Medulla oblongata (tissue), 1 donor: ENCODE measurements around the gene CBX4.
"Not testable (repeated sequence)": the region's sequence is repeated elsewhere in the genome, so short reads cannot be mapped to it uniquely, and the experiment has no call there.

Experiments used
- DNase-seq: peaks from one replicate; pipeline ENCODE4 v3.0.0-alpha.2; 2015; ENCODE audit errors: extremely low spot score

The CBX4 gene

DNA sequence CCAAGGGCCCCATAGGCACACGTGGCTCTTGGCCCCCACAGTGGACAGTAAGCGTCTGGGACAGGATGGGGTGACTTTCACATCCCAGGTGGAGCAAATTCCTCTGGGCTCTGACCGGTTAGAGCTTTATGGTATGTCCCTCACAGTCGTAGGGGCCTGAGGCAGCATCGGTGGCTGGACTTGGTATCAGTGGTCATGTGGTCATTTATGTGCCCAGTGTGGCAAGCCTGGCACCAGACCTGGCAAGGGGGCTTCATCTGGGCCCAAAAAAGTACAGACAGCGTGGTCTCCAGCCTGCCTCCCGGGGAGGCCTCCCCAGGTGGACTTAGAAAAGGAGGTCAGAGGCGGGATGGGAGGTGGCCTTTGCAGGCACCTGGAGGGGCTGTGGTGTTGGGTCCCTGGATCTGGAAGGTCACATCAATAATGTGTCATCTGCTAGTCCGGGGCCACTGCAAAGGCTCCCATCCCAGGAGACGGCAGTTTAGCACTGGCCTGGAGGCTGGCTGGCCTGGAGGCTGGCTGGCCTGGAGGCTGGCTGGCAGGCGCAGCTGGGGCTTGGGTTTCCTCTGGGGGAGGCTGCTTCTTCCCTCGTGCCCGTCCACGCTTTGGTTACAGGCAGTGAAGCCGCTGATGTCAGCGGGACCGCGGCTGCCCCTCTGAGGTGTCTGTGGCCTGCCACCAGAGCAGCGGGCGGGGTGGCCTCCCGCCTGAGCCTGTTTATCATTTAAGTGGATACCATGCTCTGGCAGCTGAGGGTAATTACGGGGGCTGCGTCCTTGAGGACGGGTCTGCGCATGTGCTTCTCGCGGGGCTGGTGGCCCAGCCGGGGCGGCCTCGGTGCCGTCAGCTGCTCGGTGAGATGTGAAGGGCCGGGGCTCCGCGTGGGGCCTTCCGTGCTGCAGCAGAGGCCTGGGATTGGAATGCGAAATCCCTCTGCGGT, 20.7 kb upstream of the CBX4 start:
- no peak for DNase-seq

DNA sequence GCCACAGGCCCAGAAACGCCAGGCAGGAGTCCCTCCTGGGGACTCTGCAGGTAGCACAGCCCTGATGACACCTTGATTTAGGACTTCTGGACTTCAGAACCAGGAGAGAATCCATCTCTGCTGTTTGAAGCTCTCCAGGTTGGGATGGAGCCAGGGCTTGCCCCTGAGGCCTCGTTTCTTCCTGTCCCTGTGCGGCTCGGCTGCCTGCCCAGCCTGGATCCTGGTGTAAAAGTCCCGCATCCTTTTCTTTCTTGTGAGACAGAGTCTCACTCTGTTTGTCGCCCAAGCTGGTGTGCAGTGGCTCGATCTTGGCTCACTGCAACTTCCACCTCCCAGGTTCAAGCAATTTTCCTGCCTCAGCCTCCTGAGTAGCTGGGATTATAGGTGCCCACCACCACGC, 17.9 kb upstream of the CBX4 start:
- DNase-seq, result no peak

DNA sequence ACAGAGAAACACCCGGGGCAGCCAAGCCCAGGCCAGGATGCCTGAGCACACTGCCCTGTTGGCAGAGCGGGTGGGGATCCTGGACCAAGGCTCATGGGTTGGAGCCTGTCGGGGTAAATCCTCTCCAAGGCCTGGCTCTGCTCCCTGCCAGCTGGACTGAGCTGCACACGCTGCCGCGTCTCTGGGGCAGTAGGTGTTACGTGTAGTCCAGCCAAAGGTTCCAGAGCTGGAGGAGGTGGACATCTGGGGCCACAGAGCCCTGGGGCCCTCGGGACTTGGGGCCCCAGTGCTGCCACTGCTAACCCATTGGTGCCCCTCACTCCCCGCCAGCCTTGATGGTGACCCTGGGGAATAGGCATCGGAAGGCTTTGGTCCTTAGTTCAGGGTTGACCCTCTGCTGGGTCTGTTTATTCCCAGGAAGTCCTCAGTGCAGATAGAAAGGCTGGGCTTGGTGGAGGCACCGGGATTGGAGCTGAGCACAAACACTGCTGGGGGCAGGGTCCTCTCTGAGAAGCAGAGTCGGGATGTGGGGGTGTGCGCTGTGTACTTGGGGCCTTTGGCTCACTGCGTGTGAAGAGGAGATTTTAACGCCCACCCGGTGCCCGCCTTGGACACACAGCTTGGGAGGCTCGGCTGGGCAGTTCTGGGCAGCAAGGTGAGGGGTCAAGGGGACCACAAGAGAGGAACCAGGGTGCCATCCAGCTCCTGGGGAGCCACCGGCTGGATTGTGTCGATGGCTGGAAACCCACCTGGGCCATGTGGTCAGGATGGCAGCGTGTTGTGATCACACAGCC, 16.3 kb upstream of the CBX4 start:
- DNase-seq, result no peak

DNA sequence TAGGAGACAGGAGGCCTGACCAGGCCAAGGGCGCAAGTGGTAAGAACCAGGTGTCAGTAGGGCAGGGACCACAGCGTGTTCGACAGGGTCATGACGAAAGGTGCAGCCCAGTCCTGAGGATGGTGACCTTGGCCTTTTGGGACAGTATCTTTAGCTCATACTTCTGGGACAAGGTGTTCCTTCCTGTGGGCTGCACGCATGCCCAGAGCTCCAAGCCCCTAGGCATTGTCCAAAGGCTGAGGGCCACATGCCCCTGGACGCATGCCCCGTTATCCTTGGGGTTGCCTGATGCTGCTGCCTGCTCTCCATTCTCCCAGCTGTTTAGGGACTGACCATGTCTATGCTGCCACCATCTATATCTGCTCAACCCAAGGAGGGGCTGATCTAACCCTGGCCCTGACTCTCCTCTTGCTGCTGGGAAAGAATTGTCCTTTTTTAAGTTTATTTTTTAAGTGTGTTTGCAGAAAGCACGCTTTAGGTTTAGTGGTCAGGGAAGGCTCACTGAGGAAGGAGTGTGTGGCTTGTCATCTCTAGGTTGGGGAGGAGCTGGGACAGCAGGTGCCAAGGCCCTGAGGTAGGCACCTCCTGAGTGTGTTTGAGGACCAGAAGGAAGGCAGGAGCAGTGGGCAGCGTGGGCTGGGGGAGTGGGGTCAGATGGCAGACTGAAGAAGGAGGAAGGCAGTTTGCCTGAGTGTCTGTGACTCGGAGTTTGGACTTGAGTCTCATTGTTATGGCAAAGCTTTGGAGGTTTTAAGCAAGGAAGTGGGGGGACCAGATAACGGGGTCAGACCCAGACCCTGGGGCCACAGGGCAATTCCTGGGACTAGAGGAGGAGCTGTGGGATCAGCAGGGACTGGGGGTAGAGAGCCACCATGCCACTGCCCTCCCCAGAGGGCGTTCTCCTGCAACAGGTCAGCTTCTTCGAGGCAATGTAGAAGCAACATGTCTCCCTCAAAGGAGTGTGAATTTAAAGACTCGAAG, 15.1 kb upstream of the CBX4 start:
- DNase-seq, result no peak

DNA sequence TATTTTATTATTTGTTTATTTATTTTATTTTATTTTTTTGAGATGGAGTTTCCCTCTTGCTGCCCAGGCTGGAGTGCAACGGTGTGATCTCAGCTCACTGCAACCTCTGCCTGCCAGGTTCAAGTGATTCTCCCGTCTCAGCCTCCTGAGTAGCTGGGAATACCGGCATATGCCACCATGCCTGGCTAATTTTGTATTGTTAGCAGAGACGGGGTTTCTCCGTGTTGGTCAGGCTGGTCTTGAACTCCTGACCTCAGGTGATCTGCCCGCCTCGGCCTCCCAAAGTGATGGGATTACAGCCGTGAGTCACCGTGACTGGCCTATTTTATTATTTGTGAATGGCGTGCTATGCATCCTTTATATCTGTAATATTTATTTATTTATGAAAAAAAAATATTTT, 13.9 kb upstream of the CBX4 start:
- DNase-seq, result not testable (repeated sequence)

DNA sequence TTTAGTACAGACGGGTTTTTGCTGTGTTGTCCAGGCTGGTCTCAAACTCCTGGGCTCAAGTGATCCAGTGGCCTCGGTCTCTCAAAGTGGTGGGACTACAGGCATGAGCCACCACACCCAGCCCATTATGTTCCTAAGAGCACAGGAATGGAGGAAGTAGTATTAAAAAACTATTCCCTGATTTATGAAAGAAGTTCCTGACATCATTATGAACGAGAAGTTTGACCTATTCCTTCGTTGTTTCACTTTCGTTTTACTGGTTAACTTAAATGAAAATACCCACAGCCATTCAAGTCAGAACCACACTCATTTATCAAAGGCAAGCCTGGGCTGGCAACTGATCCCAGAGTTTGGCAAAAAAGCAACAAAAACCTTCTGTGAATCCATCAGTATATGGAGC, 13.5 kb upstream of the CBX4 start:
- DNase-seq, result no peak

DNA sequence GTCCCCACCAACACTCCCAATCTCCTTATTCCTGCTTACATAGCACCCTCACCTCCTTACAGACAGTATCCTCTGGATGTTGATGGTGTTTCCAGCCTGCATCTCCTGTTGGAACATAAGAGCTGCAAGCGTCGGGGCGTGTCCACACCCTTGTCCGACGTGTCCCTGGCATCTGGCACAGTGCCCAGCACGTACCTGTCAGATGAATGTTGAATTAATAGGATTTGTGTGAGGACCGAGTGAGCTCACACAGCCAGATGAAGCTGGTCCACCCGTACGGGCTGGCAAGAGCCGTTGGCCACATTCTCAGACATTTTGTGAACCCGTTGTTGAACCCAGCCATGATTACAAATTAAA, 12.2 kb upstream of the CBX4 start:
- no peak for DNase-seq

DNA sequence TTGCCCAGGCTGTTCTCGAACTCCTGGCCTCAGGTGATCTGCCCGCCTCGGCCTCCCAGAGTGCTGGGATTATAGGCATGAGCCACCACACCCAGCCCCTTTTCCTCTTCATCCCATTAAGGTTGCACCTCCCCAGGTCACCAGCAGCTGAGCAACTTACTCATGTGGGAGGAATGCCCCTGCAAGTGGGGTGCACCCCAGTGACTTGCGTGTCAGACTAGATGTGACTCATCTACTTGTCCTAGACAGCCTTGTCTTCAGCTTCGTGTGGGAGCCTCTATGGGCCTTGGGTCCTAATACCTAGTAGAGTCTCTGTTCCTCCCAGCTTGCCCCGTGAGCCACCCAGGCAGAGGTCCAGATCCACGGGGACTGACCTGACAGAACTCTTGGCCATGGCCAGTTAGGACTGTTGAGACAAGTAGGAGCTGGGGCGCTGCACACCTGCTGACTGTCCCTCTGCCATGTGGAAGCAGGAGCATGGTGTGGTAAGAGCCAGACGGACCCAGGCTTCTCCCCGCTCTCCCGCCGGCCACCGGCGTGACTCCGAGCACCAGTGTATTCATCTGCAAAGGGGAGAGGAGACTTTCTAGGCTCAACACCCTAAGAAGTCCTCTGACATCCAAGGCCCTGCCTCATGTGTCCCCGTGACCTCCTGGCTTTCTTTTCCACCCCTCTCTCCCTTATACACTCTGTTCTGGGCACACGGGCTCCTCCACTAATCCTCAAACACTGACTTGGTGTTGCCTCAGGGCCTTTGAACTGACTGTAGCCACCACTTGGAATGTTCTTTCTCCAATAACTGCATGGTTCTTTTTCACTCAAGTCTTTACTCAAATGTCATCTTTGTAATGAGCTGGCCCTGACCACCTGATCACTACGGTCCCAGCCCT, 11.6 kb upstream of the CBX4 start:
- no peak for DNase-seq

DNA sequence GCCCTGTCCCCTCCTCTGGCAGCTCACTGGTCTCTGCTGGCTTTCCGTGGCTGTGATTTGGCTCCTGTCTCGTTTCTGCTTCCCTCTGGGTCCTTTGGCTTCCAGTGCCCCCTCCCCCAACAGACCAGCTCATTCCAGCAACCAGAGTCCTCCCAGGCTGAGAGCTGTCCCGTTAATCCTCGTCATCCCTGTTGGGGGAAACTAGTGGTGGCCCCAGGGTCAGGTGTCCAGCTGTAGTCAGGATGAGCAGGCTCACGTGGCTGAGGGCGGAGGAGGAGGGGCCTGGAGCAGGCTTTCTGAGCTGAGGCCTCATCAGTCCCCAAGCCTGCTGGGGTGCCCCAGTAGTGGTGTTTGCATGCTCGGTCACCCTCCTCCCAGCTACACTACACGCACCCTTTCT, 10.7 kb upstream of the CBX4 start:
- DNase-seq, result no peak

DNA sequence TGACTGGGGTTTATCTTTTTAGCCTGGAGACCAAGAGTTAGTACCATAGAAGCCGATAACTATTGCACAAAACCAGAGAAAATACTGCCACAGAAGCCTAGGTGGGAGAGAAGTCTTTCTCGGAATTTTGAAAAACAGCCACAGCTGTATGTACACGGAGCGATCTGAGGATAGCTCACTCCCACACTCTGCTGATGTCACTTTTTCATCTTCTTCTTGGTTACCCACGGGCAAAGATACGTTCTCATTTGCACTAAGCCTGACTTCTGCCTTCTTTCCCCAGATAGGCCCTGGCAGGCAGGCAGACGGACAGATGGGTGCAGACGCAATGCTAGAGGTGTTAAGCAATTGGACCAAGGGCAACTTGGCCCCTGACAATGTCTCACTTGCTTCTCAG, 9.1 kb upstream of the CBX4 start:
- no peak for DNase-seq

DNA sequence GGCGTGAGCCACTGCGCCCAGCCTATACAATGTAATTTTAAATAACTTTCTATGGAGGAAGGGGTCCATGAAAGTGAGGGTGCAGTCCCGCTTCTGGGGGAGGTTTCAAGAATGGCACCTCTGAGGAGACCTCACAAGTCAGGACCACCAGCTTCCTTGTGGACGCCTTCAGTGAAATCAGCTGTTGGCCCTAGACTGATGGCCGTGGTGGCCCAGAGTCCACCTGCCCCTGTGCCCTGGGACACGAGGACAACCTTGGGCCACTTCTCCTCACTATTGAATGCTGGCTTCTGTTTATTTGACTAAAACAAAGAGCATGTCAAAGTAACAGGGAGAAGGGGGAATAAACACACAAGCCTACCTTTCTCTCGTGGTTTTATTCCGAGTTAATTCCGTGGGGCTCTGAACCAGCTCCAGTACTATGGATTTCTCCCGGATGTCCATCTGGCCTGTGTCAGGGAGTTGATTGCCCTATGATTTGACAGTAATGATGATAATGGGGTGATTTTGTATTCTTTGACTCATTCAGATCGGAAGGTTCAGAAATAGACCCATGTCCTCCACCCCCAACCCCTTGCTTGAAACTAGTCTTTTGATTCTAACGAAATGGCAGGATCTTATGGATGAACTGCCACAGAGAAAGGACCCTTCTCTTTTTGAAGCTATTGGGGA, 8.6 kb upstream of the CBX4 start:
- no peak for DNase-seq

DNA sequence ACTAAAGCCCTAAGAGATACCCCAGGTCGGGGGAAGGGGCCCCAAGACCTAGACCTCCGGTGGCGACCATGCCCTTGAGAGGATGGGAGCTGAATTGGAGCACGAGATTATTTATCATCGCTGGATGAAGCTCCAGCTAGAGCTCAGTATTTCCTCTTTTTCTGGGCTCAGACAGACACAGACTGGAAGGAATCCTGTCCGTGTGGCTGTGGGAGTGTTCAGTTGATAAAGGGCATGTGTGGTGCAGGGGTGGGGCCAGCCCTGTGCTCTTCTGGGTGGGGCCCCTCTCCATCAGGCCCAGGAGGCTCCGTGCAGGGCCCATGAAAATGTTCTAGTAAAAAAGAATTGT, 6.3 kb upstream of the CBX4 start:
- DNase-seq, result peak; percentile 64

DNA sequence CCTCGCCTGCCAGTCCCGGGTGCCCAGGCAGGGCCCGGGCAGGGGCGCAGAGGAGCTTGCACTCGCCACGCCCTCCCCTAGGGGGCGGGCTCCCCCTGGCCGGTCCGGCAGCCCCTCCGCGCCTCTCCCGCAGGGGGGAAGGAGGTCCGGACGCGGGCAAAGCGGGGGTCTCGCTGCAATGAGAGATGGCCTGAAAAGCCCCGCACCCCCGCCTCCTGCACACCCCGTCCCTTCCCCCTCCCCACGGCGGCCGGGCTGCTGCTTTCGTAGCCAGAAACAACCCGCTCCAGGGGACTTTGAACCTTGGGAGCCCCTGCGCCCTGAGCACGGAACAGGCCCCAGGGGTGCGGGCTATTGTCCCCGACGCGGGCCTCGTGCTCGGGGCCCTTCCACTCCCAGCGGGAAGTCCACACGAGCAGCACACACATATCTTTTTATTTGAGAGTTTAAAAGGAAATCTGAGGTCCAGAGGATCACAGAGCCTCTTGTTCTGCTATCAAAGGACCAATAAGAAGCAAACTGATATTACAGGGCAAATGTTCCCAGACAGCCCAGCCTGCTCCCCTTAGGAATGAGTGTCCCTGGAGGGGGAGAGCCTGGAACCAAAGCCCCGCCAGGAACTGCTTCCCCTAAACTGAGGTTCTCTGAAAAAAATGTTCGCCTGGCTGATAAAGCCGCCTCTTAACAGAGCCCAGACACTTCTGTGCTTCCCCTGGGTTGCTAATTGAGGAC, 5.8 kb upstream of the CBX4 start:
- DNase-seq, result peak; percentile 62

DNA sequence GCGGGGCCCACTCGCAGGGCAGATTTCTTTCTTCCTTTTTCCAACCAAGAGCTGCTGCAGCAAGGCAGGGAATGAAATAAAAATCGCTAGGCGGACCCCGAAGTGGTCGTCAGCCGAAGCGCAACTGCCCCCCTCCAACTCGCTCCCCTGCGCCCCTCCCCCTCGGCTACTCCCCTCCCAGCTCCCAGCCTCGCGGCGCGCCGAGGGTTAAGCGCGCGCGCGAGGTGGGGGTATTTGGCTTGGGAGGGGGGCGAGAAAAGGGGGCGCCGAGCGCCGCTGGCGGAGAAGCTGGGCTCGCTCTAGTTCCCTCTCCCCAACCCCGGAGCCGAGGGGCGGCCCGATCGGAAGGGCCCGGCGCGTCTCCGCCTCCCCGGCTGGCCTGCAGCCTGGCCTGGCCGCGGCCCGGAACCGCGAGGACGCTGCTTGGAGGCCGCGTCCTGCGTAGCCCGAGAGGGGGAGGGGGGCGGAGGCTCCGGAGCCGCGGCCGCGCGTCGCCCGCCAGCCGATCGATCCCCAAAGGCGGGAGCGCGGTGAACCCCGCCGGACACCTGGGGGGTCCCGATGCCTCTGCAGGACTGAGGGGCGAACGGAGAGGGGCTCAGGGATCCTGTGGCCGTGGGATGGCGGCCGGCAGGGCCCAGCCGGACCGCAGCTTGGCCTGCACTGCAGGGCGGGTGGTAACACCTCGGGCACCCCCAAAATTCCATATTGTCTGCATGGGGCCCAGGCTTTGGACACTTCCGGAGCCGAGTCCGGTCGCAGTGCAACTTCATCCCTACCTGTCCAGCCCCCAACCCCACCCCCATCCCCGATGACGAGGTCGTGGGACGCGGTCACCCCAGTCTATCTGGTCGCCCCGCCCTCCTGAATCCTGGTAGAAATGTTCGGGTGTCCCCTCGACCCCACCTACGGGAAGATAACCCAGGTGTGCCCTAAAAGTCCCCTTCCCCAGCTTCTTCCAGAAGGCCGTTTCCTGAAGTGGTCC, 4.9 kb upstream of the CBX4 start:
- peak; percentile 67 for DNase-seq

DNA sequence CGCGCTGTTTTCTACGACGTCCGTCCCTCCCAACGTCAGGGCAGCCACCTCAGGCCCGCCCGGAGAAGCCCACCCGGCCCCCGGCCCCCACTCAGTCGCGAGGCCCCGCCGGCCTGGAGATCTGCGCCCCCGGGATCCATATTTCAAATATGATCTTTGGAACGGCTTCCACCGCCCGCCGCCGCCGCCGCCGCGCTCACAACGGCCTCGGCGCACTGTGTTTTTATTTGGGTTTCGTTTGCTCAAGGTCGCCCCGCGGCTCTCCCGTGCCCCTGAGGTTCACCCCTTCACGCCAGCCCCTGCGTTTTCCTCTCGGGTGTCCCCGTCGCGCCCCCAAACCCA, 4.2 kb upstream of the CBX4 start:
- no peak for DNase-seq

DNA sequence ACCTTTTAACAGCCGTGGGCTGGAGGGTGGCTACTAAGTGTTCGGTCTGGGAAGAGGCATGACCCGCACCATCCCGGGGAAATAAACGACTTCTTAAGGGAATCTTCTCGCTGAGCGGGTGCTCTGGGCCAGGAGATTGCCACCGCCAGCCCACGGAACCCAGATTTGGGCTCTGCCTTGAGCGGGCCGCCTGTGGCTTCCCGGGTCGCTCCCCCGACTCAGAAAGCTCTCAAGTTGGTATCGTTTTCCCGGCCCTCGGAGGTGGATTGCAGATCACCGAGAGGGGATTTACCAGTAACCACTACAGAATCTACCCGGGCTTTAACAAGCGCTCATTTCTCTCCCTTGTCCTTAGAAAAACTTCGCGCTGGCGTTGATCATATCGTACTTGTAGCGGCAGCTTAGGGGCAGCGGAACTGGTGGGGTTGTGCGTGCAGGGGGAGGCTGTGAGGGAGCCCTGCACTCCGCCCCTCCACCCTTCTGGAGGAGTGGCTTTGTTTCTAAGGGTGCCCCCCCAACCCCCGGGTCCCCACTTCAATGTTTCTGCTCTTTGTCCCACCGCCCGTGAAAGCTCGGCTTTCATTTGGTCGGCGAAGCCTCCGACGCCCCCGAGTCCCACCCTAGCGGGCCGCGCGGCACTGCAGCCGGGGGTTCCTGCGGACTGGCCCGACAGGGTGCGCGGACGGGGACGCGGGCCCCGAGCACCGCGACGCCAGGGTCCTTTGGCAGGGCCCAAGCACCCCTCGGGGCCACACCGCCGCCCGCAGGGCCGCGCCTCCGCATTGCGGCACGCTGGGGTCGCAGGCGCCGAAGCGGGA, 3.6 kb upstream of the CBX4 start:
- DNase-seq, result no peak

DNA sequence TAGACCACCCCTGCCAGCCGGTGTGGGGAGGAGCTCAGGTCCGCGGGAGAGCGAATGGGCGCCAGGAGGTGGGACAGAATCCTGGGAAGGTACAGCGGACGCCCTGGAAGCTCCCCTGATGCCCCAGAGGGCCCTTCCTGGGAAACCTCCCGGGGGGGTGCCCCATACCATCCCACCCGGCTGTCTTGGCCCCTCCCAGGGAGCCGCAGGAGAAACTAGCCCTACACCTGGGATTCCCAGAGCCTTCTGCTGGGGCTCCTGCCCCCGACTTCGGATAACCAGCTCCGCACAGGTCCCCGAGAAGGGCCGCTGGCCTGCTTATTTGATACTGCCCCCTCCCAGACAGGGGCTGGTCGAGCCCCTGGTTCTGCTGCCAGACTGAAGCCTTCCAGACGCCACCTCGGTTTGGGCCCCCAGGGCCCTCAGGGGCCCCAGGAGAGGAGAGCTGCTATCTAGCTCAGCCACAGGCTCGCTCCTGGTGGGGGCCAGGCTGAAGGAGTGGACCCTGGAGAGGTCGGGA, 3.0 kb upstream of the CBX4 start:
- DNase-seq, result no peak
